GM23338 (cell line): ENCODE results near the gene ARHGAP42.

ENCODE experiments used
- EZH2 ChIP-seq: fragments of 200-600 bp; sonication (generic); IDR thresholded peaks from one replicate; pipeline ENCODE4 v1.8.0; 2017; ENCODE audit warnings: antibody characterized with exemption, mild to moderate bottlenecking, low read depth; ENCODE audit not compliant: unreplicated experiment
- EZH2phosphoT487 ChIP-seq: fragments of 200-600 bp; sonication (generic); IDR thresholded peaks from one replicate; pipeline ENCODE4 v1.8.1; 2018; ENCODE audit warnings: antibody characterized with exemption; ENCODE audit not compliant: unreplicated experiment
- JUNB ChIP-seq: IDR thresholded peaks from one replicate; pipeline ENCODE4 v1.6.1; 2016; ENCODE audit warnings: antibody characterized with exemption; ENCODE audit not compliant: unreplicated experiment
- NANOG ChIP-seq: IDR thresholded peaks from 2 replicates; pipeline ENCODE4 v1.6.1; 2016; ENCODE audit warnings: antibody characterized with exemption, borderline replicate concordance
- POLR2AphosphoS5 ChIP-seq: IDR thresholded peaks from 2 replicates; pipeline ENCODE4 v1.6.1; 2016; ENCODE audit warnings: antibody characterized with exemption, low read depth
- ZNF331 ChIP-seq: fragments of 250-450 bp; sonication (Bioruptor Pico); IDR thresholded peaks from 2 replicates; pipeline ENCODE4 v1.5.0; 2020; ENCODE audit warnings: low read depth, mild to moderate bottlenecking, moderate library complexity
- TF ChIP-seq, protein P1 (sequence below), 2 experiments: fragments of 200-600 bp in 1 of 2; sonication (generic) in 1 of 2; conservative IDR thresholded peaks; 2 replicates each; pipeline versions ENCODE4 v1.5.1 to v1.6.1; 2016 to 2017; ENCODE audit warnings: antibody characterized with exemption in 2 of 2, low read depth in 2 of 2, mild to moderate bottlenecking in 2 of 2, moderate library complexity in 1 of 2
- TF ChIP-seq, protein P2 (sequence below): IDR thresholded peaks from 2 replicates; pipeline ENCODE4 v1.6.1; 2016; ENCODE audit warnings: antibody characterized with exemption

DNA sequence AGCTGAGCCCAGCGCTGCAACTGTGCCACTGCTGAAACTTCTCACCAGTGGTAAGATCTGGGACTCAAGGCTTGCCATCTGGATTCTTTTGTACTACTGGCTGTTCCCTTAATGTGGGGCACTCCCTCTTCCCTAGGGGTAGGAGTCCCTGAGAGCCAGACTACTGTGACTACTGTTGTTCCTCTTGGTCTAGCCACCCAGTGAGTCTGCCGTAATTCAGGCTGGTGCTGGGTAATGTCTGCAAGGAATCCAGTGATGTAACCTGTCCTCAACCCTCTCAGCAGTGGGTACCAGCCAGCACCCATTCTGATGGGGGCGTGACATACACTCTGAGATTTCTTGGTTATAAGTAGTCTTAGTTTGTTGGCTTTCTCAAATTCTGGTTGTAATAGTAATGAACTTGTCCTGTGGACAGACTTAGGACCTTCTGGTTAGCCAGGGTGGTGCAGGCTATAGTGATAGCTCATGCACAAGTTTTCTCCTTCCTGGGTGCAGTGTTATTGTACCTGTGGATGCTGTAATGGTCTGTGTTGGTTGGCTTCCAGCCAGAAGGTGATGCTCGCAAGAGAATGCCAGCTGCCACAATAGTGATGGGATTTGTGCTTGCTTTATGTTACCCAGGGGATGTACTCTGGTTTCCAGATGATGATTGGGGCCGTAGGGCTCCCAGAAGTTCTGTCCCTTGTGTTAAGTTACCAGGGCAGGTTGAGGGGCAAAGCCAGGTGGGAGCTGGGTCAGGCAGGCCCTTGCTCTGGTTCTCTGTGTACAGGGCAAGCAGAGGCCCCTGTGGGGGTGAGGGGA, 65.5 kb downstream of the ARHGAP42 start:
- TF ChIP-seq EZH2: no peak
- TF ChIP-seq, protein P1, sequence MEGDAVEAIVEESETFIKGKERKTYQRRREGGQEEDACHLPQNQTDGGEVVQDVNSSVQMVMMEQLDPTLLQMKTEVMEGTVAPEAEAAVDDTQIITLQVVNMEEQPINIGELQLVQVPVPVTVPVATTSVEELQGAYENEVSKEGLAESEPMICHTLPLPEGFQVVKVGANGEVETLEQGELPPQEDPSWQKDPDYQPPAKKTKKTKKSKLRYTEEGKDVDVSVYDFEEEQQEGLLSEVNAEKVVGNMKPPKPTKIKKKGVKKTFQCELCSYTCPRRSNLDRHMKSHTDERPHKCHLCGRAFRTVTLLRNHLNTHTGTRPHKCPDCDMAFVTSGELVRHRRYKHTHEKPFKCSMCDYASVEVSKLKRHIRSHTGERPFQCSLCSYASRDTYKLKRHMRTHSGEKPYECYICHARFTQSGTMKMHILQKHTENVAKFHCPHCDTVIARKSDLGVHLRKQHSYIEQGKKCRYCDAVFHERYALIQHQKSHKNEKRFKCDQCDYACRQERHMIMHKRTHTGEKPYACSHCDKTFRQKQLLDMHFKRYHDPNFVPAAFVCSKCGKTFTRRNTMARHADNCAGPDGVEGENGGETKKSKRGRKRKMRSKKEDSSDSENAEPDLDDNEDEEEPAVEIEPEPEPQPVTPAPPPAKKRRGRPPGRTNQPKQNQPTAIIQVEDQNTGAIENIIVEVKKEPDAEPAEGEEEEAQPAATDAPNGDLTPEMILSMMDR (conservative IDR thresholded peaks at IDR 0.05; ENCODE audit: low read depth in 2 of 2): no peak
- TF ChIP-seq ZNF331 (CRISPR knock-in tag): no peak
- no peak for TF ChIP-seq POLR2AphosphoS5
- TF ChIP-seq, protein P2, sequence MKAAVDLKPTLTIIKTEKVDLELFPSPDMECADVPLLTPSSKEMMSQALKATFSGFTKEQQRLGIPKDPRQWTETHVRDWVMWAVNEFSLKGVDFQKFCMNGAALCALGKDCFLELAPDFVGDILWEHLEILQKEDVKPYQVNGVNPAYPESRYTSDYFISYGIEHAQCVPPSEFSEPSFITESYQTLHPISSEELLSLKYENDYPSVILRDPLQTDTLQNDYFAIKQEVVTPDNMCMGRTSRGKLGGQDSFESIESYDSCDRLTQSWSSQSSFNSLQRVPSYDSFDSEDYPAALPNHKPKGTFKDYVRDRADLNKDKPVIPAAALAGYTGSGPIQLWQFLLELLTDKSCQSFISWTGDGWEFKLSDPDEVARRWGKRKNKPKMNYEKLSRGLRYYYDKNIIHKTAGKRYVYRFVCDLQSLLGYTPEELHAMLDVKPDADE: no peak
- TF ChIP-seq EZH2phosphoT487: no peak
- TF ChIP-seq JUNB: no peak
- no peak for TF ChIP-seq NANOG
